ENCODE results near the gene SLC12A8.
A peak's percentile ranks its signal among the peaks of the same experiment; 100 is the strongest.
"Not testable (repeated sequence)": the region's sequence is repeated elsewhere in the genome, so short reads cannot be mapped to it uniquely, and the experiment has no call there.

Gene SLC12A8

GRCh38 chr3:125110016-125110875 is 102.3 kb downstream of the SLC12A8 start:
- peak; percentile 57 for DNase-seq (ENCODE audit: low spot score)

GRCh38 chr3:125109536-125109925 is 103.0 kb downstream of the SLC12A8 start:
- no peak for DNase-seq (ENCODE audit: low spot score)

GRCh38 chr3:125108833-125109535 is 103.6 kb downstream of the SLC12A8 start:
- no peak for DNase-seq (ENCODE audit: low spot score)

GRCh38 chr3:125107861-125108567 is 104.5 kb downstream of the SLC12A8 start:
- DNase-seq (ENCODE audit: low spot score): peak; percentile 63

- no peak for DNase-seq (ENCODE audit: low spot score)
These were observed 105.2 kb downstream of the SLC12A8 start for GRCh38 chr3:125107363-125107762.

GRCh38 chr3:125105116-125105515 is 107.4 kb downstream of the SLC12A8 start:
- no peak for DNase-seq (ENCODE audit: low spot score)

- no peak for DNase-seq (ENCODE audit: low spot score)
These were observed 107.9 kb downstream of the SLC12A8 start for GRCh38 chr3:125104639-125105038.

- peak; percentile 22 for DNase-seq (ENCODE audit: low spot score)
These were observed 109.1 kb downstream of the SLC12A8 start for GRCh38 chr3:125103406-125103805.

GRCh38 chr3:125102470-125102869 is 110.1 kb downstream of the SLC12A8 start:
- DNase-seq (ENCODE audit: low spot score): no peak

GRCh38 chr3:125098611-125099291 is 113.8 kb downstream of the SLC12A8 start:
- DNase-seq (ENCODE audit: low spot score): no peak

- DNase-seq (ENCODE audit: low spot score): no peak
These were observed 121.9 kb downstream of the SLC12A8 start for GRCh38 chr3:125090649-125091048.

GRCh38 chr3:125087768-125088391 is 124.7 kb downstream of the SLC12A8 start:
- peak; percentile 24 for DNase-seq (ENCODE audit: low spot score)

- no peak for DNase-seq (ENCODE audit: low spot score)
These were observed 127.4 kb downstream of the SLC12A8 start for GRCh38 chr3:125085166-125085565.

- DNase-seq (ENCODE audit: low spot score): no peak
These were observed 128.8 kb downstream of the SLC12A8 start for GRCh38 chr3:125083776-125084175.

GRCh38 chr3:125082339-125082738 is 130.2 kb downstream of the SLC12A8 start:
- DNase-seq (ENCODE audit: low spot score): not testable (repeated sequence)

- DNase-seq (ENCODE audit: low spot score): no peak
These were observed 132.5 kb downstream of the SLC12A8 start for GRCh38 chr3:125080077-125080476.

GRCh38 chr3:125079675-125080045 is 132.9 kb downstream of the SLC12A8 start:
- no peak for DNase-seq (ENCODE audit: low spot score)

- DNase-seq (ENCODE audit: low spot score): no peak
These were observed 133.4 kb downstream of the SLC12A8 start for GRCh38 chr3:125078951-125079674.

GRCh38 chr3:125077864-125078263 is 134.7 kb downstream of the SLC12A8 start:
- DNase-seq (ENCODE audit: low spot score): no peak

- DNase-seq (ENCODE audit: low spot score): no peak
These were observed 136.1 kb downstream of the SLC12A8 start for GRCh38 chr3:125076464-125076863.

GRCh38 chr3:125075738-125076137 is 136.8 kb downstream of the SLC12A8 start:
- DNase-seq (ENCODE audit: low spot score): no peak

Measured in RKO (cell line).